Endodermal cell (in vitro differentiated cells): ENCODE results near the gene SETD7. TPM values are rescaled to one million over a fixed set of nuclear protein-coding genes. Genes with fewer than 3 reads are reported as not detected.

Experiments used
- DNase-seq: peaks from one replicate; pipeline ENCODE4 v3.0.0-alpha.2; 2017
- H3K27ac ChIP-seq: 2 replicates; pipeline ENCODE4 v1.5.1; 2013; ENCODE audit warnings: mild to moderate bottlenecking, low read depth, low read length, moderate library complexity
- H3K27me3 ChIP-seq: 2 replicates; pipeline ENCODE4 v1.6.1; 2013; ENCODE audit warnings: mild to moderate bottlenecking, low read length, moderate library complexity; ENCODE audit not compliant: insufficient read depth, control insufficient read depth, poor library complexity, severe bottlenecking
- H3K36me3 ChIP-seq: 2 replicates; pipeline ENCODE4 v1.7.0; 2013; ENCODE audit warnings: mild to moderate bottlenecking, low read length, moderate library complexity; ENCODE audit not compliant: control insufficient read depth, insufficient read depth
- H3K4me1 ChIP-seq: one replicate; pipeline ENCODE4 v1.7.0; 2013; ENCODE audit warnings: low read length; ENCODE audit not compliant: control insufficient read depth, insufficient read depth
- H3K4me3 ChIP-seq: 2 replicates; pipeline ENCODE4 v1.5.1; 2013; ENCODE audit warnings: mild to moderate bottlenecking, low read length, moderate library complexity
- H3K9ac ChIP-seq: 2 replicates; pipeline ENCODE4 v1.6.1; 2013; ENCODE audit warnings: mild to moderate bottlenecking, low read length, moderate library complexity; ENCODE audit not compliant: poor library complexity, severe bottlenecking; ENCODE audit errors: extremely low read depth
- H3K9me3 ChIP-seq: 2 replicates; pipeline ENCODE4 v1.6.1; 2013; ENCODE audit warnings: mild to moderate bottlenecking, low read length, moderate library complexity; ENCODE audit not compliant: control insufficient read depth
- H3K27ac Mint-ChIP-seq: 2 replicates; pipeline ENCODE4 v1.8.0; 2020; ENCODE audit warnings: mixed read lengths
- H3K27me3 Mint-ChIP-seq: 2 replicates; pipeline ENCODE4 v1.8.0; 2021; ENCODE audit warnings: mild to moderate bottlenecking, mixed read lengths; ENCODE audit not compliant: insufficient read depth
- H3K36me3 Mint-ChIP-seq: 2 replicates; pipeline ENCODE4 v1.8.0; 2020; ENCODE audit warnings: low read depth, mixed read lengths
- H3K4me1 Mint-ChIP-seq: 2 replicates; pipeline ENCODE4 v1.8.0; 2020; ENCODE audit warnings: mixed read lengths
- H3K4me3 Mint-ChIP-seq: 2 replicates; pipeline ENCODE4 v1.8.0; 2020; ENCODE audit warnings: mild to moderate bottlenecking, moderate library complexity, mixed read lengths
- H3K9me3 Mint-ChIP-seq: 2 replicates; pipeline ENCODE4 v1.8.0; 2020; ENCODE audit warnings: mild to moderate bottlenecking, mixed read lengths
- CTCF ChIP-seq: fragments of 200-600 bp; sonication (generic); conservative IDR thresholded peaks from 2 replicates; pipeline ENCODE4 v1.5.0; 2021; ENCODE audit warnings: antibody characterized with exemption, mild to moderate bottlenecking
- WGBS, 2 experiments: methylation state at CpG; one replicate each; pipeline versions ENCODE4 v1.1.5 to v1.1.7; 2013; ENCODE audit warnings: missing lambda C conversion rate in 2 of 2, mixed read lengths in 1 of 2; ENCODE audit not compliant: insufficient coverage in 1 of 2, insufficient read length in 1 of 2; 5-methylcytosine and 5-hydroxymethylcytosine counted together
- total RNA-seq, 2 donors: library from RNA; stranded (reverse); fragmentation: NEBNext Ultra II Directional in 1 of 2; extraction: Animal tissue kit (Norgen Biotek cat#: 25700) in 1 of 2; gene quantifications; 2 replicates in 1 of 2; 3 replicates in 1 of 2; pipeline ENCODE4 v1.2.1, GENCODE V29; 2021

The SETD7 gene
- total RNA-seq, 2 donors from 2014 or later = 13.8 to 19.4 TPM

- H3K9me3 Mint-ChIP-seq = no peaks in the 10 kb centered on the region
Measured at GRCh38 chr4:139501927-139502899, 53.8 kb downstream of the SETD7 start.

GRCh38 chr4:139501527-139501926 lies 54.5 kb downstream of the SETD7 start:
- DNase-seq = no peak

More at GRCh38 chr4:139501927-139502899, 53.8 kb downstream of the SETD7 start:
- TF ChIP-seq CTCF = no peak
- no peak overlapping the region for H3K4me3 ChIP-seq
- H3K4me1 ChIP-seq = no peaks in the 10 kb centered on the region
- no peak overlapping the region for H3K27ac ChIP-seq
- DNase-seq = no peak
- Mint-ChIP-seq H3K4me3 (no peak overlapping the region), H3K27me3 (no peaks in the 10 kb centered on the region), H3K27ac (no peak overlapping the region), H3K4me1 (peaks cover 5% of the 10 kb centered on the region), H3K36me3 (peaks cover 14% of the 10 kb centered on the region)
- no peaks in the 10 kb centered on the region for H3K9me3 ChIP-seq
- no peaks in the 10 kb centered on the region for H3K27me3 ChIP-seq
- H3K9ac ChIP-seq = no peak overlapping the region
- 87 to 88% methylated on average over 6 to 12 of the region's 13 CpGs for WGBS, 2 experiments
- peaks cover 27% of the 10 kb centered on the region for H3K36me3 ChIP-seq

GRCh38 chr4:139501117-139501516 lies 54.9 kb downstream of the SETD7 start:
- Histone ChIP-seq H3K9me3 (no peaks in the 10 kb centered on the region), H3K4me1 (no peaks in the 10 kb centered on the region), H3K27ac (no peak overlapping the region), H3K36me3 (peaks cover 16% of the 10 kb centered on the region), H3K4me3 (no peak overlapping the region), H3K9ac (no peak overlapping the region), H3K27me3 (no peaks in the 10 kb centered on the region)
- DNase-seq = no peak
- Mint-ChIP-seq H3K4me1 (peaks cover 5% of the 10 kb centered on the region), H3K4me3 (no peak overlapping the region), H3K9me3 (no peaks in the 10 kb centered on the region), H3K27me3 (no peaks in the 10 kb centered on the region), H3K36me3 (peaks cover 14% of the 10 kb centered on the region), H3K27ac (peak overlapping the region; percentile 4)
- WGBS, 2 experiments = 72 to 78% methylated on average over 2 to 3 of the region's 3 CpGs
- TF ChIP-seq CTCF = no peak

More at GRCh38 chr4:139501527-139501926, 54.5 kb downstream of the SETD7 start:
- H3K9me3 Mint-ChIP-seq = no peaks in the 10 kb centered on the region
- H3K36me3 Mint-ChIP-seq = peaks cover 14% of the 10 kb centered on the region
- H3K4me1 Mint-ChIP-seq = peaks cover 5% of the 10 kb centered on the region
- H3K27ac Mint-ChIP-seq = no peak overlapping the region
- H3K27me3 Mint-ChIP-seq = no peaks in the 10 kb centered on the region
- no peaks in the 10 kb centered on the region for H3K9me3 ChIP-seq
- no peak overlapping the region for H3K9ac ChIP-seq
- no peak overlapping the region for H3K4me3 Mint-ChIP-seq
- 71 to 79% methylated on average over 3 to 6 of the region's 6 CpGs for WGBS, 2 experiments
- peaks cover 20% of the 10 kb centered on the region for H3K36me3 ChIP-seq
- no peak for TF ChIP-seq CTCF
- no peak overlapping the region for H3K4me3 ChIP-seq
- no peak overlapping the region for H3K27ac ChIP-seq
- H3K27me3 ChIP-seq = no peaks in the 10 kb centered on the region
- H3K4me1 ChIP-seq = no peaks in the 10 kb centered on the region
